Skeletal muscle tissue (tissue), 1 donor: ENCODE data around the gene OR1F1. TPM values are rescaled to one million over a fixed set of nuclear protein-coding genes. Genes with fewer than 3 reads are reported as not detected.

Experiments
- total RNA-seq: library from RNA; depleted of rRNA; stranded (reverse); fragments of >200 nt; gene quantifications from one replicate; pipeline ENCODE4 v1.2.3, GENCODE V29; 2014

The OR1F1 gene
- total RNA-seq, 1 donor from 2014 or later = not detected

Other genes with a start within 250 kb of the OR1F1 start
- gene KREMEN2, start 223.9 kb upstream of the OR1F1 start, total RNA-seq = 1.6 TPM
- 2.1 TPM for gene PAQR4, start 218.9 kb upstream of the OR1F1 start, total RNA-seq
- 2.1 TPM for gene PKMYT1, start 207.8 kb upstream of the OR1F1 start, total RNA-seq
- not detected for gene CLDN9, start 175.3 kb upstream of the OR1F1 start, total RNA-seq
- not detected for gene CLDN6, start 170.0 kb upstream of the OR1F1 start, total RNA-seq
- 28.7 TPM for gene TNFRSF12A, start 167.8 kb upstream of the OR1F1 start, total RNA-seq
- 14.1 TPM for gene HCFC1R1, start 164.3 kb upstream of the OR1F1 start, total RNA-seq
- gene THOC6, start 164.2 kb upstream of the OR1F1 start, total RNA-seq = 15.7 TPM
- gene BICDL2, start 151.3 kb upstream of the OR1F1 start, total RNA-seq = not detected
- gene MMP25, start 141.6 kb upstream of the OR1F1 start, total RNA-seq = 0.52 TPM
- gene IL32, start 122.6 kb upstream of the OR1F1 start, total RNA-seq = 25.1 TPM
- not detected for gene ZSCAN10, start 88.9 kb upstream of the OR1F1 start, total RNA-seq
- gene ZNF205, start 75.6 kb upstream of the OR1F1 start, total RNA-seq = 7.3 TPM
- 4.2 TPM for gene ZNF213, start 53.2 kb upstream of the OR1F1 start, total RNA-seq
- 9.4 TPM for gene ZNF200, start 47.0 kb downstream of the OR1F1 start, total RNA-seq
- 0.52 TPM for gene MEFV, start 68.4 kb downstream of the OR1F1 start, total RNA-seq
- gene ZNF263, start 95.3 kb downstream of the OR1F1 start, total RNA-seq = 30.8 TPM
- 7.8 TPM for gene TIGD7, start 117.2 kb downstream of the OR1F1 start, total RNA-seq
- 23.5 TPM for gene ZNF75A, start 117.3 kb downstream of the OR1F1 start, total RNA-seq
- gene OR2C1, start 167.7 kb downstream of the OR1F1 start, total RNA-seq = not detected
- gene ZSCAN32, start 212.8 kb downstream of the OR1F1 start, total RNA-seq = 6.8 TPM
- 8.9 TPM for gene ZNF174, start 213.0 kb downstream of the OR1F1 start, total RNA-seq